ENCODE results near the gene DDR2. TPM values are rescaled to one million over a fixed set of nuclear protein-coding genes. Genes with fewer than 3 reads are reported as not detected.

The DDR2 gene
- polyA plus RNA-seq, 3 donors: 0.07 TPM; not detected in 2

DNA sequence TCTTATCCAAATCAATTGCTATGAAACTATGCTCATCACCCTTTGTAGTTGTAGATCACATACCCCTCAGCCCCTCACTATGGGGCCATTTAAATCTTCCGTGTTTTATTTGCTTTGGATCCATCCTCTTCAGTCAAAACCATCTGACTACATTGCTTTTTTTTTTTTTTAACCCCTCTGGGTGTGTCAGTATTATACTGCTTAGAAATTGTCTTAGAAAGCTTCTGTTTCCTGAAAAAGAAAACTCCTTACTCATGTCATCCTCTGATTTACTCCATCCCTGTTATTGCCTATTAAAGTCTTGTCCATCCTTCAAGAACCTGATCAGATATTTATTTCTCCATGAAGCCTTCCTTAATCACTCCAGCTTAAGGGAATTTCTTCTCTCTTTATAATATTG, 84.3 kb downstream of the DDR2 start:
- Mint-ChIP-seq H3K36me3 (no peaks in the 10 kb centered on the region), H3K27ac (no peak overlapping the region), H3K27me3 (ENCODE audit: low read depth in 3 of 3) (peaks cover 0 to 4% (median 2%) of the 10 kb centered on the region in 3 donors), H3K9me3 (peaks cover 0 to 4% (median 2%) of the 10 kb centered on the region in 7 donors), H3K4me3 (no peak overlapping the region), H3K4me1 (no peaks in the 10 kb centered on the region)
- no peaks in the 10 kb centered on the region for H3K79me2 ChIP-seq (ENCODE audit: insufficient read depth, low read length)
- WGBS (ENCODE audit: insufficient coverage): no CpG with 5 or more reads among the region's 1 CpG
- H3K27me3 ChIP-seq (ENCODE audit: control insufficient read depth in 2 of 2, insufficient read depth in 2 of 2, low read length in 2 of 2): no peaks in the 10 kb centered on the region
- no peak overlapping the region for H3K4me3 ChIP-seq (replicated peaks in 1 of 3; ENCODE audit: low read depth in 2 of 3, low read length in 3 of 3)
- no peaks in the 10 kb centered on the region for H4K20me1 ChIP-seq (ENCODE audit: insufficient read depth, low read length)
- TF ChIP-seq, protein P1, sequence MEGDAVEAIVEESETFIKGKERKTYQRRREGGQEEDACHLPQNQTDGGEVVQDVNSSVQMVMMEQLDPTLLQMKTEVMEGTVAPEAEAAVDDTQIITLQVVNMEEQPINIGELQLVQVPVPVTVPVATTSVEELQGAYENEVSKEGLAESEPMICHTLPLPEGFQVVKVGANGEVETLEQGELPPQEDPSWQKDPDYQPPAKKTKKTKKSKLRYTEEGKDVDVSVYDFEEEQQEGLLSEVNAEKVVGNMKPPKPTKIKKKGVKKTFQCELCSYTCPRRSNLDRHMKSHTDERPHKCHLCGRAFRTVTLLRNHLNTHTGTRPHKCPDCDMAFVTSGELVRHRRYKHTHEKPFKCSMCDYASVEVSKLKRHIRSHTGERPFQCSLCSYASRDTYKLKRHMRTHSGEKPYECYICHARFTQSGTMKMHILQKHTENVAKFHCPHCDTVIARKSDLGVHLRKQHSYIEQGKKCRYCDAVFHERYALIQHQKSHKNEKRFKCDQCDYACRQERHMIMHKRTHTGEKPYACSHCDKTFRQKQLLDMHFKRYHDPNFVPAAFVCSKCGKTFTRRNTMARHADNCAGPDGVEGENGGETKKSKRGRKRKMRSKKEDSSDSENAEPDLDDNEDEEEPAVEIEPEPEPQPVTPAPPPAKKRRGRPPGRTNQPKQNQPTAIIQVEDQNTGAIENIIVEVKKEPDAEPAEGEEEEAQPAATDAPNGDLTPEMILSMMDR (IDR thresholded peaks at IDR 0.05): no peak
- no peak overlapping the region for H3K27ac ChIP-seq (ENCODE audit: low read depth in 1 of 2, low read length in 2 of 2)
- DNase-seq: no peak
- no peak overlapping the region for H3K9ac ChIP-seq (ENCODE audit: insufficient read depth, low read length, poor library complexity, severe bottlenecking)
- H2AFZ ChIP-seq (ENCODE audit: insufficient read depth, low read depth, low read length, poor library complexity, severe bottlenecking): no peak overlapping the region
- H3K4me1 ChIP-seq (ENCODE audit: control insufficient read depth in 1 of 2, insufficient read depth in 2 of 2, low read length in 2 of 2): no peaks in the 10 kb centered on the region
- no peaks in the 10 kb centered on the region for H3K36me3 ChIP-seq (replicated peaks in 1 of 2; ENCODE audit: control insufficient read depth in 1 of 2, insufficient read depth in 2 of 2, low read length in 2 of 2)
- no peak overlapping the region for H3K4me2 ChIP-seq (replicated peaks; ENCODE audit: extremely low read depth, low read length, poor library complexity, severe bottlenecking)
- intact Hi-C loops (cut with micrococcal nuclease): no loop called here
- H3K9me3 ChIP-seq (replicated peaks in 1 of 2; ENCODE audit: control insufficient read depth in 1 of 2, insufficient read depth in 1 of 2, low read length in 2 of 2): no peaks in the 10 kb centered on the region

DNA sequence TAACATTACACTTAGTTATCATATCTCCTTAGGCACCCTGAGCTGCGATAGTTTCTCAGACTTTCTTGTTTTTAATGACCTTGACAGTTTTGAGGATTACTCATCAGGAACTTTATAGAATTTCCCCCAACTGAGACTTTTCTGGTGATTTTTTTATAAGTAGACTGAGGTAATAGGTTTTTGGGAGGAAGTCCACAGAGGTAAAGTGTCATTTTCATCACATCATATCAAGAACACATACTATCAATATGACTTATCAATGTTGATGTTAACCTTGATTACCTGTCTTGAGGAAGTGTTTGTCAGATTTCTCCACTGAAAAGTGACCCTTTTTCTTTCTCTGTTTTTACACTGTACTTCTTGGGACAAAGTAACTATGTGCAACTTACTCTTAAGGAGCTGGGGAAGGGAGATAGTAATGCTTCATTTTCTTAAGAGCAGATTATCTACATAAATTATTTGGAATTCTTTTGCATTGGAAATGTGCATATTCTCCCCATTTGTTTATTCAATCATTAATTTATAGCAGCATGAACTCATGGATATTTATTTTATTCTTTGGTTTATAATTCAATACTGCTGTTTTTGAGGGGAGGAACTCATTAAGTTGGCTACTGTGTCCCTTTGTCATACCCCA, 85.4 kb downstream of the DDR2 start:
- no peaks in the 10 kb centered on the region for H3K27me3 ChIP-seq (ENCODE audit: control insufficient read depth in 2 of 2, insufficient read depth in 2 of 2, low read length in 2 of 2)
- H3K36me3 ChIP-seq (replicated peaks in 1 of 2; ENCODE audit: control insufficient read depth in 1 of 2, insufficient read depth in 2 of 2, low read length in 2 of 2): no peaks in the 10 kb centered on the region
- Mint-ChIP-seq H3K4me3 (no peak overlapping the region), H3K27ac (no peak overlapping the region), H3K9me3 (peaks cover 0 to 4% (median 2%) of the 10 kb centered on the region in 7 donors), H3K4me1 (no peaks in the 10 kb centered on the region), H3K27me3 (ENCODE audit: low read depth in 3 of 3) (peaks cover 0 to 4% (median 2%) of the 10 kb centered on the region in 3 donors), H3K36me3 (no peaks in the 10 kb centered on the region)
- no peaks in the 10 kb centered on the region for H4K20me1 ChIP-seq (ENCODE audit: insufficient read depth, low read length)
- WGBS (ENCODE audit: insufficient coverage): no CpG with 5 or more reads among the region's 1 CpG
- intact Hi-C loops (cut with micrococcal nuclease): no loop called here
- H3K9ac ChIP-seq (ENCODE audit: insufficient read depth, low read length, poor library complexity, severe bottlenecking): no peak overlapping the region
- no peak overlapping the region for H3K27ac ChIP-seq (ENCODE audit: low read depth in 1 of 2, low read length in 2 of 2)
- no peak overlapping the region for H3K4me2 ChIP-seq (replicated peaks; ENCODE audit: extremely low read depth, low read length, poor library complexity, severe bottlenecking)
- TF ChIP-seq, protein P1 (IDR thresholded peaks at IDR 0.05): no peak
- no peaks in the 10 kb centered on the region for H3K79me2 ChIP-seq (ENCODE audit: insufficient read depth, low read length)
- H3K4me1 ChIP-seq (ENCODE audit: control insufficient read depth in 1 of 2, insufficient read depth in 2 of 2, low read length in 2 of 2): no peaks in the 10 kb centered on the region
- H3K4me3 ChIP-seq (replicated peaks in 1 of 3; ENCODE audit: low read depth in 2 of 3, low read length in 3 of 3): no peak overlapping the region
- H2AFZ ChIP-seq (ENCODE audit: insufficient read depth, low read depth, low read length, poor library complexity, severe bottlenecking): no peak overlapping the region
- no peak for DNase-seq
- no peaks in the 10 kb centered on the region for H3K9me3 ChIP-seq (replicated peaks in 1 of 2; ENCODE audit: control insufficient read depth in 1 of 2, insufficient read depth in 1 of 2, low read length in 2 of 2)

Measured in CD14-positive monocyte (primary cell).